Activated CD4-positive, alpha-beta T cell treated with anti-CD3 and anti-CD28 coated beads, Interleukin-2, amount 10 ng/mL, durations not matched to agents 7 days and 5 days (primary cell): ENCODE measurements around the gene TMEM131L. TPM values are rescaled to one million over a fixed set of nuclear protein-coding genes. Genes with fewer than 3 reads are reported as not detected.

Experiments
- CTCF ChIA-PET: fragments of 350-600 bp; sonication (Branson Sonifier 250); formaldehyde crosslinking; loops from one replicate; lab custom pipeline; 2021; ENCODE audit warnings: antibody characterized with exemption; lab: Charles Lee
- POLR2A ChIA-PET: fragments of 350-600 bp; sonication (Branson Sonifier 250); formaldehyde crosslinking; loops from one replicate; lab custom pipeline; 2021; ENCODE audit warnings: antibody characterized with exemption; lab: Charles Lee
- DNase-seq: peaks from one replicate; pipeline ENCODE4 v3.0.0-alpha.2; 2020
- H3K27ac Mint-ChIP-seq: one replicate; pipeline ENCODE4 v1.8.0; 2021; ENCODE audit warnings: mild to moderate bottlenecking, moderate library complexity, mixed read lengths
- H3K27me3 Mint-ChIP-seq: one replicate; pipeline ENCODE4 v1.8.0; 2021; ENCODE audit warnings: mixed read lengths
- H3K36me3 Mint-ChIP-seq: one replicate; pipeline ENCODE4 v1.8.0; 2021; ENCODE audit warnings: low read depth, mixed read lengths
- H3K4me1 Mint-ChIP-seq: one replicate; pipeline ENCODE4 v1.8.0; 2021; ENCODE audit warnings: mixed read lengths
- H3K4me3 Mint-ChIP-seq: one replicate; pipeline ENCODE4 v1.8.0; 2021; ENCODE audit warnings: mild to moderate bottlenecking, moderate library complexity, mixed read lengths
- H3K9me3 Mint-ChIP-seq: one replicate; pipeline ENCODE4 v1.8.0; 2021; ENCODE audit warnings: mixed read lengths
- total RNA-seq, 2 experiments: library from RNA; stranded (reverse); gene quantifications; one replicate each; pipeline ENCODE4 v1.2.3, GENCODE V29; 2021

Gene TMEM131L
- total RNA-seq, 2 experiments from 2014 or later = 49.3 to 56.0 TPM

DNA sequence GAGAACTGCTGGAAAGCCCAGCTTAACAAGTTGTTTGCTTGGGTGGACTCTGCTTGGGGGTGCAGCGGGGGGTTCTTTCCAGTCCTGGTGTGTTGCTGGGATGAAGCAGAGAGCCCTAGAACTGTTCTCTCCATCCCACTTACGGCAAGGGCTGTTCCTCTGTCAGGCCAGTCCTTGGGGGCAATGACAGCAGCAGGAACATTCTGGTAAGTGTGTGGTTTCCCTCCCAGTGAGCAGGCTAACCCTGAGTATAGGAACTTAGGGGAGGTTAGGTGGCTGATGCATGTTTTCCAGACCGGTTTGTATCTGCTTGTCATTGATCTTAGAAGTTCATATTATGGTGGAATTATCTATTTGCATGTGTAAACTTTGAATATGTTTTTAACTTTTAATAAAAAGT is 171.0 kb downstream of the TMEM131L start:
- no peaks in the 10 kb centered on the region for H3K27me3 Mint-ChIP-seq
- POLR2A ChIA-PET = no interaction called here
- peaks cover 45% of the 10 kb centered on the region for H3K36me3 Mint-ChIP-seq
- no peak overlapping the region for H3K4me3 Mint-ChIP-seq
- peaks cover 3% of the 10 kb centered on the region for H3K4me1 Mint-ChIP-seq
- DNase-seq = no peak
- CTCF ChIA-PET = no interaction called here
- H3K27ac Mint-ChIP-seq = no peak overlapping the region
- no peaks in the 10 kb centered on the region for H3K9me3 Mint-ChIP-seq

GRCh38 chr4:153638011-153638410 is 171.9 kb downstream of the TMEM131L start:
- Mint-ChIP-seq H3K4me1 (peaks cover 3% of the 10 kb centered on the region), H3K4me3 (no peak overlapping the region), H3K36me3 (peaks cover 38% of the 10 kb centered on the region), H3K27me3 (no peaks in the 10 kb centered on the region), H3K27ac (no peak overlapping the region), H3K9me3 (no peaks in the 10 kb centered on the region)
- CTCF ChIA-PET = no interaction called here
- POLR2A ChIA-PET = no interaction called here
- no peak for DNase-seq

- no peaks in the 10 kb centered on the region for H3K9me3 Mint-ChIP-seq
- ChIA-PET POLR2A (no interaction called here), CTCF (interaction anchor here (0.6 to 1.7 kb wide), 5 partner anchors 10 to 512 kb away, joined by 3 to 10 read pairs (median 3); no protein-coding TSS in a partner anchor)
- no peak overlapping the region for H3K27ac Mint-ChIP-seq
- peaks cover 6% of the 10 kb centered on the region for H3K4me1 Mint-ChIP-seq
- peaks cover 35% of the 10 kb centered on the region for H3K36me3 Mint-ChIP-seq
- no peak overlapping the region for H3K4me3 Mint-ChIP-seq
- H3K27me3 Mint-ChIP-seq = no peaks in the 10 kb centered on the region
- DNase-seq = no peak
Observed at GRCh38 chr4:153638999-153639398, 172.8 kb downstream of the TMEM131L start.

DNA sequence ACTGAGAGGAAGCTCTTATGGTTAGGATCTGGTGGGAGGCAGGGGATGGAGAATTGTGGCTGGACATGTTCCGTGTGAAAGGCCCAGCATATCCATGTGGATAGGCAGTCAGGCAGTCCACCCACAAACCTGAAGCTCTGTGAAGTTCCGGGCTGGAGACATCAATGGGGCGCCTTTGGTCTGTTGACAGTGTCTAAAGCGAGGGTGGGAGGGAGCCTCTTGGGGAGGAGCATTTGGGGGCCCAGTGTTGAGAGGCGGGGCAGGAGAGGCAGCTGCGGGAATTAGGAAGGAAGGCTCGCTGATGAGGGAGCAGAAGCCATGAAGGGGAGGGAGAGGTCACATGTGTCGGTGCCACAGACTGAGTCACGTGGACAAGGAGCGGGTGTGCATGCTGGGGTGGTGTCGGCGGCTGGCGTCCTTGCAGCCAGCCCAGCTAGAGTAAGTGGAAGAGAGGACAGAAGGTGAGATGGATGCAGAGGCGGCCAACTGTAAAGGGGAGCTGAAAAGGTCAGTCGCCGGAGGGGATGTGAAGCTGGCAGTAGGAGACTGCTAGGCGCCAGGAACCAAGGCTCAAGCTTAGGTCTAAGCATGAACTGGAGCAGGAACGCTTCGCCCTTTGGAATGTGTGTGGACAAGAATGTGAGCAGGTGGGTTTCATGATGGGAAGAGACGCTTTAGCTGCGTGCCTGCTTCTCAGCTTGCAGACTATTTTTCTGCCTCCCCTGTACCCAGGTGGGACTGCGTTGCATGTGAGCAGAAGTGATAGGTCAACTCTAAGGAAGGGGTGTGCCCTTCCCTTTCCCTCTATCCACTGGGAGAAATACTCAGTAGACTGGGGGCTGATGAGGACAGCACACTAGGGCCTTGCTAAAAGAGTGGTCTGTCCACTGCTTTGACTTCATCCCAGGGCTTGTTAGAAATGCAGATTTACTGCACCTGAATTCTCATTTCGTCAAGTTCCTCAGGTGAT is 174.0 kb downstream of the TMEM131L start:
- H3K27me3 Mint-ChIP-seq = no peaks in the 10 kb centered on the region
- no peak for DNase-seq
- no peak overlapping the region for H3K27ac Mint-ChIP-seq
- ChIA-PET POLR2A (no interaction called here), CTCF (interaction anchor here (1.1 to 1.7 kb wide), 5 partner anchors 9 to 513 kb away, joined by 3 to 10 read pairs (median 3); no protein-coding TSS in a partner anchor)
- peaks cover 26% of the 10 kb centered on the region for H3K36me3 Mint-ChIP-seq
- peaks cover under 1% of the 10 kb centered on the region for H3K9me3 Mint-ChIP-seq
- H3K4me1 Mint-ChIP-seq = peaks cover 6% of the 10 kb centered on the region
- no peak overlapping the region for H3K4me3 Mint-ChIP-seq

GRCh38 chr4:153641532-153641931 is 175.4 kb downstream of the TMEM131L start:
- Mint-ChIP-seq H3K4me3 (no peak overlapping the region), H3K27me3 (no peaks in the 10 kb centered on the region), H3K27ac (peak overlapping the region; percentile 10), H3K36me3 (peaks cover 12% of the 10 kb centered on the region), H3K4me1 (peaks cover 6% of the 10 kb centered on the region), H3K9me3 (peaks cover 2% of the 10 kb centered on the region)
- no peak for DNase-seq
- CTCF ChIA-PET = interaction anchor here (1.8 kb wide), 1 partner anchor 19 kb away, joined by 8 read pairs; no protein-coding TSS in a partner anchor
- POLR2A ChIA-PET = no interaction called here

GRCh38 chr4:153643406-153644383 is 177.5 kb downstream of the TMEM131L start:
- Mint-ChIP-seq H3K4me3 (no peak overlapping the region), H3K36me3 (no peaks in the 10 kb centered on the region), H3K9me3 (peaks cover 2% of the 10 kb centered on the region), H3K27me3 (no peaks in the 10 kb centered on the region), H3K27ac (peak overlapping the region; percentile 10), H3K4me1 (peaks cover 15% of the 10 kb centered on the region)
- POLR2A ChIA-PET = interaction anchor here (0.7 to 0.9 kb wide), 2 partner anchors 211 to 528 kb away, joined by 3 to 5 read pairs; no protein-coding TSS in a partner anchor
- DNase-seq = peak; percentile 39
- CTCF ChIA-PET = interaction anchor here (0.7 to 2.6 kb wide), 13 partner anchors 8 to 305 kb away, joined by 3 to 15 read pairs (median 3); partner anchors contain the start of gene TMEM131L

DNA sequence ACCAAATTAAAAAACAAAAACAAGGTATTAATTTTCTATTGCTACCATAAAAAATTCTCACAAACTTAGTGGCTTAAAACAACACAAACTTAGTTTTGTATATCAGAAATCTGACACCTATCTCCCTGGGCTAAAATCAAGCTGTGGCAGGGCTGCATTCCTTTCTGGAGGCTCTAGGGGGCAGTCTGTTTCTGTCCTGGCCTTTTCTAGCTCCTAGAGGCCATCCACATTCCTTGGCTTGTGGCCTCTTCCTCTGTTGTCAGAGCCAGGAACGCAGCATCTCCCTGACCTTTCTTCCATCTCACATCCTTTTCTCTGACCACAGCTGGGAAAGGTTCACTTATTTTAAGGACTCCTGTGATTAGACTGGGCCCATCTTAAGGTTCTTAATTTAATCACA is 179.0 kb downstream of the TMEM131L start:
- peaks cover 2% of the 10 kb centered on the region for H3K9me3 Mint-ChIP-seq
- CTCF ChIA-PET = interaction anchor here (1.0 to 2.6 kb wide), 4 partner anchors 12 to 105 kb away, joined by 3 to 15 read pairs (median 4); no protein-coding TSS in a partner anchor
- H3K36me3 Mint-ChIP-seq = no peaks in the 10 kb centered on the region
- H3K4me3 Mint-ChIP-seq = no peak overlapping the region
- no peaks in the 10 kb centered on the region for H3K27me3 Mint-ChIP-seq
- DNase-seq = no peak
- peaks cover 18% of the 10 kb centered on the region for H3K4me1 Mint-ChIP-seq
- no peak overlapping the region for H3K27ac Mint-ChIP-seq
- POLR2A ChIA-PET = no interaction called here

GRCh38 chr4:153646261-153646660 is 180.1 kb downstream of the TMEM131L start:
- H3K4me3 Mint-ChIP-seq = no peak overlapping the region
- no peaks in the 10 kb centered on the region for H3K27me3 Mint-ChIP-seq
- peaks cover 25% of the 10 kb centered on the region for H3K4me1 Mint-ChIP-seq
- H3K9me3 Mint-ChIP-seq = peaks cover 2% of the 10 kb centered on the region
- H3K27ac Mint-ChIP-seq = no peak overlapping the region
- CTCF ChIA-PET = no interaction called here
- no peak for DNase-seq
- no peaks in the 10 kb centered on the region for H3K36me3 Mint-ChIP-seq
- POLR2A ChIA-PET = no interaction called here

- peaks cover 2% of the 10 kb centered on the region for H3K9me3 Mint-ChIP-seq
- CTCF ChIA-PET = interaction anchor here (0.9 kb wide), 1 partner anchor 60 kb away, joined by 4 read pairs; no protein-coding TSS in a partner anchor
- POLR2A ChIA-PET = no interaction called here
- no peaks in the 10 kb centered on the region for H3K36me3 Mint-ChIP-seq
- DNase-seq = no peak
- no peak overlapping the region for H3K27ac Mint-ChIP-seq
- no peaks in the 10 kb centered on the region for H3K27me3 Mint-ChIP-seq
- peaks cover 30% of the 10 kb centered on the region for H3K4me1 Mint-ChIP-seq
- no peak overlapping the region for H3K4me3 Mint-ChIP-seq
Observed at GRCh38 chr4:153646978-153647377, 180.8 kb downstream of the TMEM131L start.

GRCh38 chr4:153647975-153648374 is 181.8 kb downstream of the TMEM131L start:
- Mint-ChIP-seq H3K4me1 (peaks cover 37% of the 10 kb centered on the region), H3K36me3 (no peaks in the 10 kb centered on the region), H3K27ac (no peak overlapping the region), H3K27me3 (no peaks in the 10 kb centered on the region), H3K4me3 (no peak overlapping the region), H3K9me3 (peaks cover 2% of the 10 kb centered on the region)
- POLR2A ChIA-PET = no interaction called here
- DNase-seq = no peak
- CTCF ChIA-PET = interaction anchor here (0.9 to 2.4 kb wide), 4 partner anchors 8 to 301 kb away, joined by 4 to 10 read pairs (median 5); no protein-coding TSS in a partner anchor

DNA sequence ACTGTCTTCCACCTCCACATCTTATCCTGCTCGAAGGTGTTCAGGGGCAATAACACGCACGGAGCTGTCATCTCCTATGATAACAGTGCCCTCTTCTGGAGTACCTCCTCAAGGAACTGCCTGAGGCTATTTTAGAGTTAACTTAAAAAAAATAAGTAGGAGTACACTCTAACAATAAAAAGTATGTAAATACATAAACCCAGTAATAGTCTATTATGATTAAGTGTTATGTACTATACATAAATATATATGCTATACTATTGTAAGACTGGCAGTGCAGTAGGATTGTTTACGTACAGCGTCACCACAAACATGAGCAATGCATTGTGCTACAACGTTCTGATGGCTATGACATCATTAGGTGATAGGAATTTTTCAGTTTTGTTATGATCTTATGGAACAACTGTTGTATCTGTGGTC is 183.4 kb downstream of the TMEM131L start:
- peak; percentile 19 for DNase-seq
- Mint-ChIP-seq H3K4me3 (no peak overlapping the region), H3K27me3 (no peaks in the 10 kb centered on the region), H3K27ac (no peak overlapping the region), H3K36me3 (no peaks in the 10 kb centered on the region), H3K4me1 (peaks cover 33% of the 10 kb centered on the region), H3K9me3 (peaks cover 2% of the 10 kb centered on the region)
- CTCF ChIA-PET = interaction anchor here (0.9 to 2.4 kb wide), 5 partner anchors 10 to 308 kb away, joined by 3 to 10 read pairs (median 6); no protein-coding TSS in a partner anchor
- POLR2A ChIA-PET = interaction anchor here (0.7 kb wide), 1 partner anchor 127 kb away, joined by 3 read pairs; no protein-coding TSS in a partner anchor

DNA sequence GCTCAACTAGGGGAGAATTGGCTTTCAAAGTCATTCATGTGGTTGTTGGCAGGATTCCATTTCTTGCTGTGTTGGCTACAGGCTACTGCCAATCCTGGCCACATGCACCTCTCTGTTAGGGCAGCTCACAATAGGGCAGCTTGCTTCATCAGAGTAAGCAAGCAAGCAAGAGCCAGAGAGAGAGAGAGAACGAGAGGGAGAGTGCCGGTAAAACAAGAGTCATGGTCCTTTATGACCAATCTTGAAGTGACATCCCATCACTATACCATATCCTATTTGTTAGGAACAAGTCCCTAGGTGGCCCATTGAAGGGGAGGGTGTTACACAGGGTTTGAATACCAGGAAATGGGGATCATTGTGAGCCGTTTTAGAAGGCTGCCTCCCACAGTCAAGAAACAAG is 185.0 kb downstream of the TMEM131L start:
- peaks cover 37% of the 10 kb centered on the region for H3K4me1 Mint-ChIP-seq
- H3K9me3 Mint-ChIP-seq = no peaks in the 10 kb centered on the region
- H3K27ac Mint-ChIP-seq = peak overlapping the region; percentile 89
- ChIA-PET POLR2A (no interaction called here), CTCF (interaction anchor here (0.5 to 1.3 kb wide), 5 partner anchors 8 to 276 kb away, joined by 3 read pairs; partner anchors contain the start of gene TMEM131L)
- peaks cover 3% of the 10 kb centered on the region for H3K27me3 Mint-ChIP-seq
- DNase-seq = no peak
- H3K36me3 Mint-ChIP-seq = no peaks in the 10 kb centered on the region
- no peak overlapping the region for H3K4me3 Mint-ChIP-seq
